Thoracic aorta (tissue), 2 donors: Measurements from ENCODE around the gene GDAP1L1. TPM values are rescaled to one million over a fixed set of nuclear protein-coding genes. Genes with fewer than 3 reads are reported as not detected.

Source experiments
- ATAC-seq: fragments of 150-250 bp; one replicate; pipeline ENCODE4 v1.8.0; 2017; ENCODE audit warnings: low read depth; ENCODE audit not compliant: insufficient number of reproducible peaks, low FRiP score
- DNase-seq: peaks from one replicate; pipeline ENCODE4 v3.0.0-alpha.2; 2020; ENCODE audit warnings: low spot score
- H3K27ac ChIP-seq, 2 donors: fragments of 200-600 bp; sonication (generic); 1 replicate in 1 of 2; 2 replicates in 1 of 2; pipeline ENCODE4 v1.5.1; 2016; ENCODE audit warnings: mild to moderate bottlenecking in 2 of 2, moderate library complexity in 2 of 2
- H3K27me3 ChIP-seq: fragments of 200-600 bp; sonication (generic); replicated peaks from 2 replicates; pipeline ENCODE4 v1.6.0; 2016; ENCODE audit warnings: mild to moderate bottlenecking; ENCODE audit not compliant: insufficient read depth
- H3K36me3 ChIP-seq: fragments of 200-600 bp; sonication (generic); one replicate; pipeline ENCODE4 v1.5.1; 2016
- H3K4me1 ChIP-seq, 2 donors: fragments of 200-600 bp; sonication (generic); 1 replicate in 1 of 2; 2 replicates in 1 of 2; pipeline versions ENCODE4 v1.5.1 to v1.6.0; 2016; ENCODE audit warnings: low read depth in 2 of 2, mild to moderate bottlenecking in 1 of 2; ENCODE audit not compliant: control insufficient read depth in 1 of 2
- H3K4me3 ChIP-seq: fragments of 200-600 bp; sonication (generic); 2 replicates; pipeline ENCODE4 v1.5.1; 2016; ENCODE audit warnings: mild to moderate bottlenecking
- H3K9me3 ChIP-seq: fragments of 200-600 bp; sonication (generic); 2 replicates; pipeline ENCODE4 v1.5.1; 2016
- CTCF ChIP-seq: fragments of 200-600 bp; sonication (generic); IDR thresholded peaks from one replicate; pipeline ENCODE4 v1.5.1; 2019; ENCODE audit warnings: antibody characterized with exemption
- total RNA-seq, 2 donors: library from RNA; depleted of rRNA; stranded (reverse); fragments of >200 nt; gene quantifications; one replicate each; pipeline versions ENCODE4 v1.1.0 to v1.2.3, GENCODE V29; 2016

The GDAP1L1 gene
- total RNA-seq: not detected

DNA sequence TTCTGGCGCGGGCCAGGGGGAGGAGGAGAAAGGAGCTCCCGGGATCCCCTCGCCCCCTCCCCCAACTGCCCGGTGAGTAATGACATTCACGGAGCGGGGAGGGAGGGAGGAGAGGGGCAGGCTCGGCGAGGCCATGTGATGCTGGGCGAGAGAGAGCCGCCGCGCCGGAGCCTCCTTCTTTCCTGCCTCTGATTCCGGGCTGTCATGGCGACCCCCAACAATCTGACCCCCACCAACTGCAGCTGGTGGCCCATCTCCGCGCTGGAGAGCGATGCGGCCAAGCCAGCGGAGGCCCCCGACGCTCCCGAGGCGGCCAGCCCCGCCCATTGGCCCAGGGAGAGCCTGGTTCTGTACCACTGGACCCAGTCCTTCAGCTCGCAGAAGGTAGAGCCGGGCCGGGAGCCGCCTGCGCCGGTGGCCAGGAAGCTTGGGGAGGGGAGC is at the start of gene GDAP1L1:
Gene GDAP1L1 (plus strand): TSS at position 178 of the 441 bp plus-strand sequence. CDS start 27 bp downstream, at position 205.
- Histone ChIP-seq H3K36me3 (no peaks in the 10 kb centered on the region), H3K27ac (no peak within 1 kb of the TSS), H3K27me3 (no peaks in the 10 kb centered on the region), H3K4me3 (peak within 1 kb of the TSS; percentile 63), H3K9me3 (no peaks in the 10 kb centered on the region), H3K4me1 (peaks cover 8 to 14% of the 10 kb centered on the region in 2 donors)
- no peak for TF ChIP-seq CTCF
- ATAC-seq: no peak
- no peak for DNase-seq

- TF ChIP-seq CTCF: no peak
- Histone ChIP-seq H3K9me3 (no peaks in the 10 kb centered on the region), H3K27me3 (no peaks in the 10 kb centered on the region), H3K36me3 (peaks cover 50% of the 10 kb centered on the region), H3K4me3 (no peak overlapping the region), H3K27ac (no peak overlapping the region), H3K4me1 (peaks cover 19 to 29% of the 10 kb centered on the region in 2 donors)
- DNase-seq (no peak), ATAC-seq (no peak)
Measured at GRCh38 chr20:44198872-44199271, 48.2 kb upstream of the GDAP1L1 start.

DNA sequence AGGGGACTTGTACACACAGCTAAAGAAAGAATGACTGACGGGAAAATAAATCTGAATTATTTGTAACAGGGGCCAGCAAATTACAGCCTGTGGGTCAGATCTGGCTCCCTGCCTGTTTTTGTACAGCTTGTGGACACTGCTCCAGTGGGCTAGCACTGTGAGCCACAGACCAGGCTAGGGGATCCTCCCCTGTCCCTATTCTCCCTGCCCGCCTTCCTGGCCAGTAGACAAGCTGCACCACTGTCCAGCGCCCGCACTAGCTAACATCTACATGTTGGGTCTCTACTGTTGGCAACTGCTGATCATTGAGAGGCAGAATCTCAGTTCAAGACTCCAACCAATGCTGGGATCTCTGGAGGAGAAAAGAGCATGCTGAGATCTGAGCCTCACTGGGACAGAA is 47.2 kb upstream of the GDAP1L1 start:
- Histone ChIP-seq H3K9me3 (no peaks in the 10 kb centered on the region), H3K4me3 (no peak overlapping the region), H3K4me1 (peaks cover 25 to 37% of the 10 kb centered on the region in 2 donors), H3K27me3 (no peaks in the 10 kb centered on the region), H3K27ac (no peak overlapping the region), H3K36me3 (peaks cover 50% of the 10 kb centered on the region)
- TF ChIP-seq CTCF: no peak
- DNase-seq: no peak
- no peak for ATAC-seq

DNA sequence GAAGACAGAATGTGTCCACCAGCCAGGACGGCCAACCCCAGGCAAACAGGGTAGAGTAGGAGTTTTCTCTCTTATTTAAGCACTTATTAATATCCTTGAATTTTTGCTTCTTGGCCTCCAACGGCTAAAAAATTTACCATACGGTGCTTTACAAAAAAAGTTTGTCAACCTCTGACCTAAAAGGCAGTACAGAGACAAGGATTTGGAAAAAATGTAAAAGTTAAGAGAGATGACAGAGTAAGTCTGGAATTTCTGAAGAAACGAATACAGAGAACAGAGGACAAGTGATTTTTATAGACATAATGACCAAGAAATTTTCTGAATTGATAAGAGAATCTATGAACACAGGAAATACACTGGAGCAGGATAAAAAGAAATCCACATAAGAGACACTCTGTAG is 46.7 kb upstream of the GDAP1L1 start:
- Histone ChIP-seq H3K4me1 (peaks cover 27 to 38% of the 10 kb centered on the region in 2 donors), H3K27me3 (no peaks in the 10 kb centered on the region), H3K36me3 (peaks cover 52% of the 10 kb centered on the region), H3K27ac (no peak overlapping the region), H3K9me3 (no peaks in the 10 kb centered on the region), H3K4me3 (no peak overlapping the region)
- DNase-seq (no peak), ATAC-seq (no peak)
- TF ChIP-seq CTCF: no peak

GRCh38 chr20:44200983-44201382 is 46.1 kb upstream of the GDAP1L1 start:
- no peak for TF ChIP-seq CTCF
- H3K27me3 ChIP-seq: no peaks in the 10 kb centered on the region
- no peak overlapping the region for H3K4me3 ChIP-seq
- DNase-seq (no peak), ATAC-seq (no peak)
- H3K9me3 ChIP-seq: no peaks in the 10 kb centered on the region
- no peak overlapping the region for H3K27ac ChIP-seq
- peaks cover 57% of the 10 kb centered on the region for H3K36me3 ChIP-seq
- H3K4me1 ChIP-seq: peaks cover 27 to 38% of the 10 kb centered on the region in 2 donors
